SH-SY5Y (cell line): ENCODE data around the gene URB2.

Experiments
- GATA2 ChIP-seq: IDR thresholded peaks from 2 replicates; pipeline ENCODE4 v1.6.1; 2011; ENCODE audit warnings: mild to moderate bottlenecking, low read depth, low read length
- GATA3 ChIP-seq: IDR thresholded peaks from 2 replicates; pipeline ENCODE4 v1.6.1; 2011; ENCODE audit warnings: low read depth, mild to moderate bottlenecking, low read length, moderate library complexity

DNA sequence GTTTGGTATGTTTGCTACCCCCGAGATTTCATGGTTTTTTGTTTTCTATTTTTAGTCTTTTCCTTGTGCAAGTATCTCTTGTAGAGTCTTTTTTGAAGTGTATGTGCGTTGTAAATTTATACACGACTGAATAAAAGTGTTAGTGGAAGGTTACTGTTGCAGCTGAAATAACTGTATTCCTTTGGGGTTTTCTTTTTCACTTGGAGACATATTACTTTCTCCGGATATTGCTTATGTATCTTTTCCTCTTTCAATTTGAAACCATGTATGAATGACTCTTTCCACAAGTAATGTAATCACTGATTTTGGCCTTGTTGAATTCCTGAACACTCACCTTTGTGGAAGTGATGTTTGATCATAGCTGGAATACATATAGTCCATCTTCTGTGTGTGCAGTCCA lies 956 bp downstream of the URB2 start:
- TF ChIP-seq GATA3, result no peak
- TF ChIP-seq GATA2, result no peak
